ENCODE measurements around the gene ENPP3. TPM values are rescaled to one million over a fixed set of nuclear protein-coding genes. Genes with fewer than 3 reads are reported as not detected.

ENPP3 gene
- total RNA-seq, 1 experiment from 2014 or later: 0.15 TPM

DNA sequence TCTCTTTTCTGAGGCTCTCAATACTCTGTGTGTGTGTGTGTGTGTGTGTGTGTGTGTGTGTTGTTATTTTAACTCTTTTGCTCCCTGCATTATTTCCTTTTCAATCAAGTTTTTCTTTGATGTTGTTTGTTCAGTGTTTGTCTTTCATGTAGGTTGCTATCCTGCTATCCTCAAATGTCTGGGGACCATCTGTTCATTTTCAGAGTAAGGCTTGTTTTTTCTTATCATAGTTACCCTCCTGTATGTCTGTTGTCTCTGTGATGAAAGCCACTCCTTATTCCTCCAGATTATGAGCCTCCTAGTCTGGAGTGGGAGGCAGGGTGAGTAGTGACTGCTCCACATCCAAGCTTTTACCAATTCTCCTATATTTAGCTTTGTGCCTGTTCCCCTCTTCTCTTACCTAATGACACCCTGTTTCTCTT lies 9.2 kb downstream of the ENPP3 start:
- Histone ChIP-seq H3K79me2 (ENCODE audit: insufficient read depth, low read length) (no peaks in the 10 kb centered on the region), H3K9me3 (ENCODE audit: control insufficient read depth, low read depth, low read length) (no peaks in the 10 kb centered on the region), H3K56ac (ENCODE audit: insufficient read length, low read depth, low read length) (no peak overlapping the region), H3K14ac (ENCODE audit: insufficient read depth, low read length) (no peak overlapping the region), H3K23ac (ENCODE audit: insufficient read length, low read depth, low read length) (no peak overlapping the region), H2AFZ (ENCODE audit: low read length) (no peak overlapping the region), H3K4me1 (ENCODE audit: insufficient read depth, low read length) (no peaks in the 10 kb centered on the region), H3K18ac (ENCODE audit: insufficient read length, low read depth, low read length) (no peak overlapping the region), H3K27ac (ENCODE audit: insufficient read length, low read depth, low read length) (no peak overlapping the region), H3T11ph (ENCODE audit: low read length) (no peak overlapping the region), H2BK15ac (ENCODE audit: low read depth, low read length) (no peak overlapping the region), H3K4me2 (ENCODE audit: insufficient read depth, insufficient read length, low read length) (no peak overlapping the region), H3K23me2 (ENCODE audit: insufficient read length, low read depth, low read length, poor library complexity, severe bottlenecking) (no peaks in the 10 kb centered on the region), H3K9ac (ENCODE audit: extremely low read depth, insufficient read length, low read length) (no peak overlapping the region), H2AK5ac (ENCODE audit: insufficient read length, low read length) (no peak overlapping the region), H2BK5ac (ENCODE audit: insufficient read length, low read length) (no peak overlapping the region), H2BK12ac (ENCODE audit: insufficient read length, low read depth, low read length) (no peak overlapping the region), H4K5ac (ENCODE audit: insufficient read length, low read depth, low read length) (no peak overlapping the region), H3K27me3 (ENCODE audit: insufficient read depth, low read length) (no peaks in the 10 kb centered on the region), H2BK20ac (ENCODE audit: low read depth, low read length, poor library complexity, severe bottlenecking) (no peak overlapping the region), H3K4ac (ENCODE audit: low read depth, low read length) (no peak overlapping the region), H4K8ac (replicated peaks; ENCODE audit: insufficient read length, low read depth, low read length) (no peak overlapping the region), H2BK120ac (ENCODE audit: low read depth, low read length, poor library complexity, severe bottlenecking) (no peak overlapping the region), H4K91ac (ENCODE audit: insufficient read length, low read depth, low read length) (no peak overlapping the region), H3K79me1 (ENCODE audit: insufficient read depth, low read depth, low read length, poor library complexity, severe bottlenecking) (no peaks in the 10 kb centered on the region), H4K20me1 (ENCODE audit: control insufficient read depth, insufficient read depth, insufficient read length) (no peaks in the 10 kb centered on the region)
- H3K9me3 Mint-ChIP-seq: no peaks in the 10 kb centered on the region
- no peaks in the 10 kb centered on the region for H3K4me1 Mint-ChIP-seq
- TF ChIP-seq, protein P1, sequence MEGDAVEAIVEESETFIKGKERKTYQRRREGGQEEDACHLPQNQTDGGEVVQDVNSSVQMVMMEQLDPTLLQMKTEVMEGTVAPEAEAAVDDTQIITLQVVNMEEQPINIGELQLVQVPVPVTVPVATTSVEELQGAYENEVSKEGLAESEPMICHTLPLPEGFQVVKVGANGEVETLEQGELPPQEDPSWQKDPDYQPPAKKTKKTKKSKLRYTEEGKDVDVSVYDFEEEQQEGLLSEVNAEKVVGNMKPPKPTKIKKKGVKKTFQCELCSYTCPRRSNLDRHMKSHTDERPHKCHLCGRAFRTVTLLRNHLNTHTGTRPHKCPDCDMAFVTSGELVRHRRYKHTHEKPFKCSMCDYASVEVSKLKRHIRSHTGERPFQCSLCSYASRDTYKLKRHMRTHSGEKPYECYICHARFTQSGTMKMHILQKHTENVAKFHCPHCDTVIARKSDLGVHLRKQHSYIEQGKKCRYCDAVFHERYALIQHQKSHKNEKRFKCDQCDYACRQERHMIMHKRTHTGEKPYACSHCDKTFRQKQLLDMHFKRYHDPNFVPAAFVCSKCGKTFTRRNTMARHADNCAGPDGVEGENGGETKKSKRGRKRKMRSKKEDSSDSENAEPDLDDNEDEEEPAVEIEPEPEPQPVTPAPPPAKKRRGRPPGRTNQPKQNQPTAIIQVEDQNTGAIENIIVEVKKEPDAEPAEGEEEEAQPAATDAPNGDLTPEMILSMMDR (conservative IDR thresholded peaks at IDR 0.05): no peak
- peaks cover 2% of the 10 kb centered on the region for H3K27me3 Mint-ChIP-seq (ENCODE audit: low read depth)
- H3K36me3 Mint-ChIP-seq (ENCODE audit: insufficient read depth in 1 of 3, low read depth in 3 of 3): no peaks in the 10 kb centered on the region
- DNase-seq: no peak
- no peak overlapping the region for H3K4me3 Mint-ChIP-seq
- no peak overlapping the region for H3K27ac Mint-ChIP-seq

Measured in H9 (cell line).